Spinal cord (tissue), 10 donors: ENCODE measurements around the gene RASA4B. TPM values are rescaled to one million over a fixed set of nuclear protein-coding genes. Genes with fewer than 3 reads are reported as not detected.
"Not testable (repeated sequence)": the region's sequence is repeated elsewhere in the genome, so short reads cannot be mapped to it uniquely, and the experiment has no call there.

ENCODE experiments used
- DNase-seq, 6 donors: peaks; one replicate each; pipeline versions ENCODE4 v3.0.0 to v3.0.0-alpha.2; 2013 to 2015; ENCODE audit warnings: low spot score in 6 of 6, low read depth in 4 of 6
- H3K27ac ChIP-seq: one replicate; pipeline ENCODE4 v1.5.1; 2013; ENCODE audit warnings: low read depth, low read length, control low read depth
- H3K27me3 ChIP-seq: one replicate; pipeline ENCODE4 v1.6.1; 2013; ENCODE audit warnings: low read length; ENCODE audit not compliant: control insufficient read depth, insufficient read depth
- H3K36me3 ChIP-seq: one replicate; pipeline ENCODE4 v1.6.1; 2013; ENCODE audit warnings: low read length; ENCODE audit not compliant: control insufficient read depth, insufficient read depth
- H3K4me1 ChIP-seq: one replicate; pipeline ENCODE4 v1.6.1; 2013; ENCODE audit warnings: low read length; ENCODE audit not compliant: control insufficient read depth, insufficient read depth
- H3K4me3 ChIP-seq: one replicate; pipeline ENCODE4 v1.5.1; 2013; ENCODE audit warnings: low read depth, low read length, control low read depth
- H3K9me3 ChIP-seq: one replicate; pipeline ENCODE4 v1.6.1; 2013; ENCODE audit warnings: low read length; ENCODE audit not compliant: control insufficient read depth, insufficient read depth
- WGBS: methylation state at CpG from one replicate; pipeline ENCODE4 v1.1.5; 2013; ENCODE audit warnings: missing lambda C conversion rate; ENCODE audit not compliant: insufficient coverage; 5-methylcytosine and 5-hydroxymethylcytosine counted together
- polyA plus RNA-seq, 2 donors: library from polyadenylated mRNA; unstranded; fragments of 120-200 nt; gene quantifications; one replicate each; pipeline ENCODE4 v1.2.1, GENCODE V29; 2013; ENCODE audit not compliant: insufficient read length in 2 of 2
- total RNA-seq, 2 donors: library from RNA; depleted of rRNA in 1 of 2; stranded (reverse); fragments of 120-200 nt in 1 of 2; fragments of >200 nt in 1 of 2; gene quantifications; one replicate each; pipeline versions ENCODE4 v1.2.3 to v1.2.4, GENCODE V29; 2013 to 2014
- donor health status: healthy.

The RASA4B gene
- total and polyA plus RNA-seq, 4 donors = 11.1 to 65.3 (median 23.3) TPM

DNA sequence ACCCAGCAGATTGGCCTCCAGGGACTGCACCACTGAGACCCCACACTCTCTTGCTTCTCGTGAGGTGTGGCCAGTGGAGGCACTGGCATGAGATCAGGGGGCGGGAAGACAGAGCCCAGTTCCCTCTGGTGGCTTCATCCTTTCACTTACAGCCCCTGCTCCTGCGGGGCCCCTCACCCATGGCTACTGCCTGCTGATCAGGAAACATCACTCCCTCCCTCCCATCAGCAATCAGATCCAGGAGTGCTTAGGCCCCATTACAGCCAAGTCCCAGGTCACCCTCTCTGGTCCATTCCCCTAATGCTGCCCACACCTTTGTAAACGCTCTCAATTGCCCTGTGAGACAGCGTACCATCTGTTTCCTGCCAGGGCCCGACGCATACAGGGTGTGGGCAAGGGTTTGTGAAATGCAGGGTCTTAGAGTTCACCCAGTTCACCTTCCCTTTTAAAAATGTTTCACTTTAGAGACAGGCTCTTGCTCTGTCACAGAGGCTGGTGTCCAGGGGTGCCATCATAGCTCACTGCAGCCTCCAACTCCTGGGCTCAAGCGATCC lies 17.6 kb upstream of the RASA4B start:
- not testable (repeated sequence) for H3K27me3 ChIP-seq, DNase-seq, H3K4me1 ChIP-seq, H3K4me3 ChIP-seq, H3K36me3 ChIP-seq, H3K9me3 ChIP-seq, H3K27ac ChIP-seq
- no CpG with 5 or more reads among the region's 8 CpGs for WGBS

DNA sequence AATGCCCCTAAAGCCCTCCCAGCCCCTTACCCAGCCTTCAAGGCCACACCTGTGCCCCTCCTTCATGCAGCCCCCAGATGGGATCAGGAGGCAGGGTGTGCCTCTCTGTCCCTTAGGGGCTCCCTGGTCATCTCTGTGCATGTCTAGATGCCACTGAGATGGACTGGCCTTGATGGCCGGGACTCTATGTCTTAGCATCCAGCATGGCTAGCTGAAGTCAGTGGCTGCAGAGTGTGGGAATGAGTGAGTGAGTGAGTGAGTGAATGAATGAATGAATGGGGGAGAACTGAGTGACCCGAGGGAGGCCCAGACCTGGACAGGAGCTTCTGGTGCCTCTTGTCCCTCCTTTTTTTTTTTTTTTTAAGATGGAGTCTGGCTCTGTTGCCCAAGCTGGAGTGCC lies 14.6 kb upstream of the RASA4B start:
- H3K4me1 ChIP-seq, H3K4me3 ChIP-seq, H3K27me3 ChIP-seq, H3K9me3 ChIP-seq, DNase-seq, H3K36me3 ChIP-seq, H3K27ac ChIP-seq: not testable (repeated sequence)
- WGBS = 60% methylated on average over 1 of the region's 2 CpGs

DNA sequence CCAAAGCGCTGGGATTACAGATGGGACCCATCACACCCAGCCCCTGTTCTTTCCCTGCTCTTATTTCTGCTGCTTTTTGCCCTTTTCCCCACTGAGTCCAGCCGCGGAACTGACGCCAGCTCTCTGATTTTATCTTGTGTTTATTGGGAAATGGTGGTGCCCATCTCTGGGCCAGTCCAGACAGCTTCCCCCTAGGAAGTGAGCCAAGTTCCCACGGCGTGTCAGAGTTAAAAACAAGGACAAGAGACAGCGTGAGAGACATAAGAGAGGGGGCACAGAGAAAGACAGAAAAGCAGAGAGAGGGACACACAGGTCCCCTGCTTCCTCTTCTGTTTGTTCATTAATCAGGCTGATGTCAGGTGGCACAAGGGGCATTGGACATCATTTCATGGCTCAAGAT lies 14.0 kb upstream of the RASA4B start:
- H3K27me3 ChIP-seq, H3K4me3 ChIP-seq, DNase-seq, H3K9me3 ChIP-seq, H3K4me1 ChIP-seq, H3K27ac ChIP-seq, H3K36me3 ChIP-seq: not testable (repeated sequence)
- WGBS = no CpG with 5 or more reads among the region's 7 CpGs

DNA sequence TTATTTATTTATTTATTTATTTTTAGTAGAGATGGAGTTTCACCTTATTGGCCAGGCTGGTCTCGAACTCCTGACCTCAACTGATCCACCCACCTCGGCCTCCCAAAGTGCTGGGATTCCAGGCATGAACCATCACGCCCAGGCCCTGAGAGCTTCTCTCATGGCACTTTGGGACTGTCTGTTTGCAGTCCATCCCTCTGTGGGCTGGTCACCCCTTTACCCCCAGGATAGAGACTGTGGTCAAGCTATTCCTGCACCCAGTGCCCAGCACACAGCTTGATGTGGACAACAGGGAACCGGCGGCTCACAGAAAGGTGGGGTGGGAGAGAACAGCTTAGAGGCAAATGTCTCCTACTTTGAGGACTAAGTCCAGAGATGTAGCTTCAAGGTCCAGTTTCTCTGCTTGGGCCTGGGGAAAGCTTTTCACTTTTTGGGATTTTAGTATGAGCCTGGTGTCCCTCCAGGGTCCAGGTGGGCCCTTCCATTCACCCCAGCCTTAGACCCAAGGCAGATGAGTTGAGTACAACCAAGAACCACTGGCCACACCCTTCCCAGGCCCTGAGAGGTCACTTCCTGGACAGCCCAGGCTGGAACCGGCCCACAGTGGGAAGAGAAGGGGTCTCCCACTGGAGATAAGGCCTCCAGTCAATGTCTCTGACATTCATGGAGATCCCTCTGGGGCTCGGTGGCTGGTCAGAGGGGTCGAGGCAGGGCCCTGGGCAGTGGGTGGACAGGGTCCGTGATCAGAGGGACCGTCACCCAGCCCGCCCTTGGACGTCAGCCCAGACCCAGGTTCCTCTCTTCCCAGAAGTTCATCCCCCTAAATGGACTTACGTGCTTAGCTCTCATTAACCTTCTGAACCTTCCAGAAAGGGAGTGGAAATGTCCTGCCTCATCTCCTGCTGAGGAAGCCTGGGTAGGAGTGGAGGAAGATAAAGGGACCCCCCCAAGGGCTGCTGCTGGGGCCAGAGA lies 10.5 kb upstream of the RASA4B start:
- H3K27ac ChIP-seq, H3K27me3 ChIP-seq, H3K4me3 ChIP-seq, DNase-seq, H3K9me3 ChIP-seq, H3K4me1 ChIP-seq, H3K36me3 ChIP-seq: not testable (repeated sequence)
- WGBS = no CpG with 5 or more reads among the region's 13 CpGs

DNA sequence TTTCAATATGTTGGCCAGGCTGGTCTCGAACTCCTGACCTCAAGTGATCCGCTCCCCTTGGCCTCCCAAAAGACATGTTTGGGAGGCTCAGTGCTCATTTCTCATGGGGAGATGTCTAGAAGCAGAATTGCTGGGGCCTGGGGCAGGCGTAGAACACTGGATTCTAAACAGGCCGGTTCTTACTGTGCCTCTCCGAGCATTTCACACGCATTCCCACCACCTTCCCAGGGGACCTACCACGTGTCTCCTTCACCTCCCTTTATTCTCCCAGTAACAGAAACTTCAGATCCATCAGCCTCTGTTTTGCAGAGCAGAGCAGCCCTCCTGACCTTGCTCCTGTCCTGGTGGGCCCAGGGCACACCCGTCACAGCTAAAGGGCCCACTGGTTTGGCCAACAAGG lies 9.6 kb upstream of the RASA4B start:
- not testable (repeated sequence) for H3K36me3 ChIP-seq, DNase-seq
- whole genome bisulfite sequencing = no CpG with 5 or more reads among the region's 8 CpGs

DNA sequence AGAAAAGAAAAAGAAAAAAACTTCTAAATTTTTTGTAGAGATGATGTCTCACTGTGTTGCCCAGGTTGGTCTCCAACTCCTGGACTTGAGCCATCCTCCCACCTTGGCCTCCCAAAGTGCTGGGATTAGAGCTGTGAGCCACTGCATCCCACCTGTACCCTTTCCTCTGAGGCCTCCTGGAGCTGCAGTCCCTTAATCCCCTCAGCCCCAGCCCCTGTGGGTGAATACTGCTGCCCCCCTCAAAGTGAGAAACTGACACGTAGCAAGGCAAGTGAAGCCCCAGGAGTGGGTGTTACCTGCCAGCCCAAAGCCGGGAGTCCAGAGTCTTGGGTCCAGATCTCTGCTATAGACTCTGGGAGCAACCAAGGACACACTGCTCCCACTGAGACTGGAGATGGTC lies 7.2 kb upstream of the RASA4B start:
- not testable (repeated sequence) for H3K27ac ChIP-seq, H3K4me1 ChIP-seq, H3K4me3 ChIP-seq, H3K36me3 ChIP-seq, H3K9me3 ChIP-seq, DNase-seq, H3K27me3 ChIP-seq
- WGBS = no CpG with 5 or more reads among the region's 2 CpGs

More for the DNA sequence above, 9.6 kb upstream of the RASA4B start:
- not testable (repeated sequence) for H3K27me3 ChIP-seq, H3K27ac ChIP-seq, H3K4me1 ChIP-seq, H3K9me3 ChIP-seq, H3K4me3 ChIP-seq

DNA sequence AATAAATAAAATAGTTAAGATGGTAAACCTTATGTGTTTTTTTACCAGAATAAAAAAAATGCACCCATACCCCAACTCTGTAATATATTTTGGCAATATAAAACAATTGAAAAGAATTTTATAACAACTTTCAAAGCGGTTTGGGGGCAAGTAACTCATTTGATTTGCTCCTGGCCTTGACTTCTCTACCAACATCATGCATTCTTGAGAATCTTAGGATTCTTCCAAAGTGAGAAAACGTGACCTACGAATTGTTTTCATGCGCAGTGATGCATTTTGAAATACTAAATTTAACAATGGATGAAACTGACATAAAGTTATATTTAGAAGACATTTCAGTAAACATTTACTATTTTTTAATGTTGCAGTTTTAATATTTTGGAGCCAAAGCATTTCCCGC lies 3.2 kb upstream of the RASA4B start:
- H3K4me1 ChIP-seq, DNase-seq, H3K4me3 ChIP-seq, H3K27ac ChIP-seq, H3K9me3 ChIP-seq, H3K36me3 ChIP-seq, H3K27me3 ChIP-seq: not testable (repeated sequence)
- no CpG with 5 or more reads among the region's 5 CpGs for WGBS

DNA sequence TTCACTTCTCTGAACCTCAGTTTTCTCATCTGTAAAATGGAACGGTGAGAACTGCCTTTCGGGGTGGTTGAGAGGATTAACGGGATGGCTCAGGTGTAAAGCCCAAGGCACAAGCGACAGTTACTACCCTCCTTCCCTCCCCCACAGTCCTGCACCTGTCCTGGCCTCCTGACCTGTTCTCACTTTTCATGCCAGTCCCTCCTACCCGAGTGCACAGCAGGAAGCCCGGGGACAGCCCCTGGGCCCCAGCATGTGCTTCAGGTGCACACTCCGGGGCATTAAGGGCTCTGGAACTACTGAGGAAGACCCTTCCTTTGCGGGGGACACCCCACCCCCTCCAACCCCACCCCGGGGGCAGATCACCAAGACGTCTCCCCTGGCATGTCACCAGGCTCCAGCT lies 626 bp downstream of the RASA4B start:
- no CpG with 5 or more reads among the region's 10 CpGs for WGBS
- H3K4me3 ChIP-seq, H3K9me3 ChIP-seq, H3K27ac ChIP-seq, H3K4me1 ChIP-seq, H3K27me3 ChIP-seq, H3K36me3 ChIP-seq, DNase-seq: not testable (repeated sequence)

DNA sequence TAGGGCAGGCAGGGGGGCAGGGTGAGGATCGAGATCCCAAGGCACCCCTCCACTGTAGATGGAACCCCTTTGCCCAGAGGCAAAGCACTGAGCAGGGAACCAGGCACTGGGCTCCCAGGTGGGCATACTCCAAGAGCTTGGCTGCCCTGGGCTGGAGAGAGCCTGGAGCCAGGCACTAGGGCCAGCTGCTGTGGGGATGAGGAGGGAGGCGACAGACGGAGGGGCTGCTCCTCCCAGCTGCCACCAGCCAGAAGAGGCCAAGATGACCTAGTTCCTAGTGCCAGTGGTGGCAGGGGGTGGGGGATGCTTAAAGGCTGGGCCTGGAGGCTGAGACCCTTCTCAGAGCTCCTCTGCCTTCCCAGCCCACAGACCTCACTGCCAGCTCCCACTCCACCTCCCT lies 1.7 kb downstream of the RASA4B start:
- not testable (repeated sequence) for DNase-seq, H3K4me1 ChIP-seq, H3K27ac ChIP-seq, H3K27me3 ChIP-seq, H3K36me3 ChIP-seq, H3K9me3 ChIP-seq, H3K4me3 ChIP-seq
- WGBS = no CpG with 5 or more reads among the region's 3 CpGs
